Common myeloid progenitor, CD34-positive (primary cell): ENCODE measurements around the gene PRKCH.

ENCODE experiments used
- CTCF ChIA-PET: fragments of 350-600 bp; sonication (Branson Sonifier 250); formaldehyde crosslinking; loops from one replicate; lab custom pipeline; 2021; ENCODE audit warnings: antibody characterized with exemption; lab: Charles Lee
- POLR2A ChIA-PET: fragments of 350-600 bp; sonication (Branson Sonifier 250); formaldehyde crosslinking; loops from one replicate; lab custom pipeline; 2021; ENCODE audit warnings: antibody characterized with exemption; lab: Charles Lee
- DNase-seq, 3 donors: peaks; one replicate each; pipeline versions ENCODE4 v3.0.0 to v3.0.0-alpha.2; 2013
- H3K27ac ChIP-seq, 2 experiments: 1 replicate in 1 of 2; 2 replicates in 1 of 2; pipeline ENCODE4 v1.7.0; 2013; ENCODE audit warnings: inconsistent platforms in 2 of 2, low read length in 2 of 2, mild to moderate bottlenecking in 2 of 2, low read depth in 1 of 2, moderate library complexity in 1 of 2; ENCODE audit not compliant: severe bottlenecking in 2 of 2, insufficient read depth in 1 of 2, poor library complexity in 1 of 2
- H3K27me3 ChIP-seq, 5 experiments: replicated peaks in 2 of 5; 1 replicate in 3 of 5; 2 replicates in 2 of 5; pipeline versions ENCODE4 v1.6.1 to v1.7.0; 2013; ENCODE audit warnings: low read length in 4 of 5, mild to moderate bottlenecking in 2 of 5, moderate library complexity in 2 of 5, inconsistent platforms in 1 of 5; ENCODE audit not compliant: insufficient read depth in 5 of 5, control insufficient read depth in 4 of 5
- H3K36me3 ChIP-seq, 4 experiments: 1 replicate in 2 of 4; 2 replicates in 2 of 4; pipeline versions ENCODE4 v1.6.1 to v1.7.0; 2013; ENCODE audit warnings: low read length in 3 of 4, control low read depth in 1 of 4, mild to moderate bottlenecking in 1 of 4; ENCODE audit not compliant: control insufficient read depth in 4 of 4, insufficient read depth in 4 of 4
- H3K4me1 ChIP-seq, 4 experiments: 1 replicate in 3 of 4; 2 replicates in 1 of 4; pipeline versions ENCODE4 v1.6.1 to v1.7.1; 2013; ENCODE audit warnings: low read length in 3 of 4, mild to moderate bottlenecking in 3 of 4, control low read depth in 1 of 4, inconsistent platforms in 1 of 4, moderate library complexity in 1 of 4; ENCODE audit not compliant: control insufficient read depth in 4 of 4, insufficient read depth in 4 of 4; ENCODE audit errors: control extremely low read depth in 1 of 4
- H3K4me3 ChIP-seq, 7 experiments: 1 replicate in 4 of 7; 2 replicates in 3 of 7; pipeline versions ENCODE4 v1.5.1 to v1.7.0; 2013; ENCODE audit warnings: mild to moderate bottlenecking in 7 of 7, low read length in 6 of 7, moderate library complexity in 6 of 7, inconsistent platforms in 2 of 7, low read depth in 2 of 7, control low read depth in 1 of 7; ENCODE audit not compliant: insufficient read depth in 4 of 7, control insufficient read depth in 1 of 7; ENCODE audit errors: extremely low read depth in 1 of 7
- H3K9me3 ChIP-seq, 5 experiments: 1 replicate in 4 of 5; 2 replicates in 1 of 5; pipeline versions ENCODE4 v1.6.1 to v1.7.1; 2013; ENCODE audit warnings: low read length in 4 of 5, mild to moderate bottlenecking in 2 of 5, inconsistent platforms in 1 of 5, low read depth in 1 of 5, moderate library complexity in 1 of 5; ENCODE audit not compliant: control insufficient read depth in 4 of 5, insufficient read depth in 2 of 5; ENCODE audit errors: control extremely low read depth in 1 of 5
- WGBS: methylation state at CpG from one replicate; pipeline ENCODE4 v1.1.5; 2013; ENCODE audit not compliant: insufficient coverage; 5-methylcytosine and 5-hydroxymethylcytosine counted together

PRKCH gene

DNA sequence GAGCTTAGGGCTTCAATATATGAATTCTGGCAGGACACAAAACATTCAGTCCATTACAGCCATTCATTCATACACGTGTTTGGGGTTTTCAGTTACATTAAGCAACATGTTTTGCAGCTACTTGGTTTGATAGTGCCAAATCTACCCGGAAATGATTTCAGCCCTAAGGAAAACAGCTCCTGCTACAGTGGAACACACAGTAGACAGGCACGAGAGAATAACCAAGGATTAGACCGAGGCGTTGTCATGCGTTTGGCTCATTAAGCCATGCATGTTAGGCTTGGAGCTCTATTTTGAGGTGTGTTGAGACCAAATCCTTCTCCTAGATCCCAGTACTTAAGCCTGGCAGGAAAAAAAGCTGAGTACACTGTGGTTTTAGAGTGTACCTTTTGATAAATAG lies 177.4 kb downstream of the PRKCH start:
- no peak overlapping the region for H3K27ac ChIP-seq
- no peak overlapping the region for H3K4me3 ChIP-seq
- H3K27me3 ChIP-seq, result no peaks in the 10 kb centered on the region
- DNase-seq, result no peak
- peaks cover 0 to 24% (median 4%) of the 10 kb centered on the region in 4 experiments for H3K36me3 ChIP-seq
- H3K4me1 ChIP-seq, result peaks cover 6 to 15% (median 11%) of the 10 kb centered on the region in 4 experiments
- ChIA-PET POLR2A (interaction anchor here (0.6 kb wide), 1 partner anchor 114 kb away, joined by 3 read pairs; no protein-coding TSS in a partner anchor), CTCF (interaction anchor here (0.7 to 1.2 kb wide), 5 partner anchors 14 to 90 kb away, joined by 3 to 4 read pairs (median 3); no protein-coding TSS in a partner anchor)
- 90% methylated on average over 5 of the region's 6 CpGs for WGBS
- H3K9me3 ChIP-seq, result no peaks in the 10 kb centered on the region

DNA sequence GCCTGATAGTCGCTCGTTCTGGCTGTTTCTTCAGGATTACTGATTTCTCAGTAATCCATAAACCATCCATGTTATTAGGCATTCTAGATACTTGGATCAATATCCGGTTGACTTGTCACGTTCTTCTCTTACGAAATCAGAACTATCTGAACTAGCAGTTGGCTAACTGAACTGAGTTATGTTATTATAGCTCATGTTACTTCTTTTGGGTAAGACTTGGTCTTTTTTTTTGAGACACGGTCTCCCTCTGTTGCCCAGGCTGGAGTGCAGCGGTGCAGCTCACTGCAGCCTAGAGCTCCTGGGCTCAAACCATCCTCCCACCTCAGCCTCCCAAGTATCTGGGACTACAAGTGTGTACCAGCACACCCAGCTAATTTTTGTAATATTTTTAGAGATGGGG lies 178.6 kb downstream of the PRKCH start:
- Histone ChIP-seq H3K4me1 (peaks cover 6 to 21% (median 15%) of the 10 kb centered on the region in 4 experiments), H3K27me3 (no peaks in the 10 kb centered on the region), H3K4me3 (no peak overlapping the region), H3K9me3 (no peaks in the 10 kb centered on the region), H3K27ac (no peak overlapping the region), H3K36me3 (peaks cover 0 to 18% (median 4%) of the 10 kb centered on the region in 4 experiments)
- ChIA-PET POLR2A (no interaction called here), CTCF (interaction anchor here (0.6 to 1.2 kb wide), 6 partner anchors 10 to 222 kb away, joined by 3 to 4 read pairs (median 4); no protein-coding TSS in a partner anchor)
- DNase-seq, result no peak
- 100% methylated on average over 2 of the region's 7 CpGs for WGBS

DNA sequence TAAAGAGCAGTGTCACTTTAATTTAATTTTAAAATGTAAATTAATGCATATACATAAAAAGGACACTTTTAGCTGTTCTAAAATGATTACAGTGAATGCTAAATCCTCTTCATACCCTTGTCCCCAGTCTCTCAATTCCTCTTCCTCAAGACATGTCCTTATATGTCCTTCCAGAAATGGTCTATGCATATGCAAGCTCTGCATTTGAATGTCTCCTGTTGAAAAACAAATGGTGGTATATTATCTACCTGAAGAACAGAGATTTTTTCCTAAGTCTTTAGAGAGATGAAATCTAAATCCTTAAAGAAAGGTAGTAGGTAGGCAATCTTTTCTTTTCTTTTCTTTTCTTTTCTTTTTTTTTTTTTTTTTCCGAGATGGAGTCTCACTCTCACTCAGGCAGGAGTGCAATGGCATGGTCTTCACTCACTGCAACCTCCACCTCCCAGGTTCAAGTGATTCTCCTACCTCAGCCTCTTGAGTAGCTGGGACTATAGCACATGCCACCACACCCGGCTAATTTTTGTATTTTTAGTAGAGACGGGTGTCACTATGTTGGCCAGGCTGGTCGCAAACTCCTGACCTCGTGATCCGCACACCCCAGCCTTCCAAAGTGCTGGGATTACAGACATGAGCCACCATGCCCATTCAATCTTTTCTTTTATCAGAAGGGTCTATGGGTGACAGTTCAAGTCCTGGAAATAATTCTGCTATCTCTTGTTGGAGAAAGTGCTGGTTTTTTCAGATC lies 180.5 kb downstream of the PRKCH start:
- Histone ChIP-seq H3K9me3 (no peaks in the 10 kb centered on the region), H3K4me1 (peaks cover 6 to 23% (median 15%) of the 10 kb centered on the region in 4 experiments), H3K4me3 (no peak overlapping the region), H3K27ac (no peak overlapping the region), H3K36me3 (peaks cover 0 to 17% (median 5%) of the 10 kb centered on the region in 4 experiments), H3K27me3 (no peaks in the 10 kb centered on the region)
- POLR2A ChIA-PET, result no interaction called here
- WGBS, result 100% methylated on average over 5 of the region's 6 CpGs
- no peak for DNase-seq
- CTCF ChIA-PET, result interaction anchor here (0.9 to 1.9 kb wide), 3 partner anchors 23 to 227 kb away, joined by 3 to 5 read pairs (median 5); no protein-coding TSS in a partner anchor

DNA sequence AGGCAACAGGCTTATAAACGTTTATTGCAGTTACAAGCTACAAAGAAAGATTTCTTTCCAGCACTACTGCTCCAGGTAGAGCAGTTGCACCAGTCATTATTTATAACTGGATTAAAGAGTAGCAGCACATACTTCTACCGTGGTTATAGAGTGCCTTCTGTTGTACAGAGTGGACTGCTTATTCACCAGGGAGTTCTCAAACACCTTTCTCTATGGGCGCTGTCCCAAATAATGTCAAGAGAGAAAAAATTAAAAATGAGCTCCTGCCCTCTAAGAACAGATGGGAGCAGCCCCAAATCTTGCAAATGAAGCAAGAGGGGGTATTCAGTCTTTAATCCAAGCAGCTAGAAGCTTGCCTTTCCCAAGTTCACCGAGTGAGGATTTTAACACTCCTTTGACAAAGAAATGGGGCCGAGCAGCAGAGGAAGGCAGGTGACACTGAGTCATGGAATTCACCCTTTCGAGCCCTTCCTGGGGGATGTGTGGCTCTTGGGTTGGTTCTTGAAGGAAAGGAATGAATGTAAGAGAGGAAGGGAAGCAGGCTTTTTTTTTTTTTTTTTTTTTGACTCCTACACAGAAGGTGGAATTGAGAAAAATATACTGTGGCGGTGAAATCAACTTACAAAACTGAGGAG lies 181.2 kb downstream of the PRKCH start:
- H3K36me3 ChIP-seq, result peaks cover 0 to 19% (median 4%) of the 10 kb centered on the region in 4 experiments
- no peaks in the 10 kb centered on the region for H3K27me3 ChIP-seq
- no peaks in the 10 kb centered on the region for H3K9me3 ChIP-seq
- CTCF ChIA-PET, result interaction anchor here (1.8 to 1.9 kb wide), 2 partner anchors 23 to 26 kb away, joined by 5 to 9 read pairs; no protein-coding TSS in a partner anchor
- WGBS, result 100% methylated on average over 4 of the region's 7 CpGs
- no peak for DNase-seq
- no peak overlapping the region for H3K4me3 ChIP-seq
- POLR2A ChIA-PET, result no interaction called here
- H3K4me1 ChIP-seq, result peaks cover 6 to 23% (median 15%) of the 10 kb centered on the region in 4 experiments
- peak overlapping the region in 1 of 2 experiments; percentile 56 for H3K27ac ChIP-seq

DNA sequence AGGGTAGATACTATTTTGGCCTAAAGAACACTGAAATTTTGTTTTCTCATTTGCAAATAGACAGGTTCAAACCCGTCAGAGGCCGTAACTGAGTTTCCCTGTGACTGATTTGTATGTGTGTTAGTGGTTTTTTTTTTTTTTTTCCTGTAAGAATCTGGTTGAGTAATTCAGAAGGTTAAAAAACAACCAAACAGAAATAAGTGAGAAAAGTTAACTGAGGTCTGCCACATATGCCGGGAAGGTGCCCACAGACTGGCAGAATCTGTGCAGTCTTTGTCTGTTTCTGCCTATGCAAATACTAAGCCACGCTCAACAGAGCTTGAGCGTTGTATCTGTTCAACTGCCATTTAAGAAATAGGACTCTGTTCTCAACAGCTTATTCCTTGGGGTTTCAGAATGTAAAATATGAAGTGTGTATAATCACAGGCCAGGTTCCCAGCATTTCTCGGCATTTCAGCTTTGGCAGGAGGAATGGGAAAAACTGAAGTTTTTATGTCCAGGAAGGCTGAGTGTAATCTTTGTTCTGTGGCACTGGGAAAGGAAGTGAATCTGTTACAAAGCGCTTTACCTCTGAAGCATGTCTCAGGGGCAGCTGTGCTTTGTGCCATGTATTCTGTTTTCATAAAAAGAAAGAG lies 181.9 kb downstream of the PRKCH start:
- peak in 2 of 3 donors; percentile 43 to 46 for DNase-seq
- peaks cover 0 to 19% (median 3%) of the 10 kb centered on the region in 4 experiments for H3K36me3 ChIP-seq
- no peaks in the 10 kb centered on the region for H3K9me3 ChIP-seq
- POLR2A ChIA-PET, result interaction anchor here (1.0 kb wide), 1 partner anchor 15 kb away, joined by 3 read pairs; no protein-coding TSS in a partner anchor
- WGBS, result 63% methylated on average over 6 of the region's 7 CpGs
- peak overlapping the region in 1 of 2 experiments; percentile 56 for H3K27ac ChIP-seq
- H3K4me1 ChIP-seq, result peaks cover 6 to 23% (median 15%) of the 10 kb centered on the region in 4 experiments
- no peaks in the 10 kb centered on the region for H3K27me3 ChIP-seq
- no peak overlapping the region for H3K4me3 ChIP-seq
- CTCF ChIA-PET, result interaction anchor here (0.7 to 1.9 kb wide), 5 partner anchors 9 to 194 kb away, joined by 3 to 9 read pairs (median 5); no protein-coding TSS in a partner anchor

DNA sequence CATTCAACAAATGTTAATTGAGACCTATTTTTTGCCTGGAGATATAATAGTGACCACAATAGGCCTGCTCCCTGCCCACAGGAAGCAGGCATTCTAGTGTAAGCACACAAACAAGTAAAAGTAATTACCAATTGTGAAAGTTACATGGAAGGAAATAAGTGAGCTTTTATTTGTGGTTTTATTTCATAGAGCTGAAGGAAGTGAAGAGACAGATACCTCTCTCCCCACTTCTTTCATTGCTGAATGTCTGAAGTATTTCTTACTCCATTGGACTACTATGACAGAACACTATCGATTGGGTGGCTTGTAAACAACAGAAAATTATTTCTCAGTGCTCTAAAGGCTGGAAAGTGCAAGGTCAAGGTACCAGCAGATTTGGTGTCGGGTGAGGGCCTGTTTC lies 183.5 kb downstream of the PRKCH start:
- Histone ChIP-seq H3K36me3 (peaks cover 0 to 12% (median 2%) of the 10 kb centered on the region in 4 experiments), H3K4me3 (no peak overlapping the region), H3K9me3 (no peaks in the 10 kb centered on the region), H3K27me3 (no peaks in the 10 kb centered on the region), H3K27ac (no peak overlapping the region), H3K4me1 (peaks cover 7 to 23% (median 14%) of the 10 kb centered on the region in 4 experiments)
- ChIA-PET POLR2A (no interaction called here), CTCF (interaction anchor here (1.0 kb wide), 1 partner anchor 9 kb away, joined by 4 read pairs; no protein-coding TSS in a partner anchor)
- whole genome bisulfite sequencing, result no CpG with 5 or more reads among the region's 2 CpGs
- no peak for DNase-seq
